Esophagus squamous epithelium (tissue), 5 donors: ENCODE data around the gene RTN4RL1. TPM values are rescaled to one million over a fixed set of nuclear protein-coding genes. Genes with fewer than 3 reads are reported as not detected.

ENCODE experiments used
- DNase-seq: peaks from one replicate; lab custom pipeline; 2025; lab: John Stamatoyannopoulos, UW
- H3K27ac ChIP-seq, 4 donors: fragments of 200-600 bp; sonication (generic); one replicate each; pipeline ENCODE4 v1.5.1; 2016 to 2019; ENCODE audit warnings: mild to moderate bottlenecking in 1 of 4
- H3K27me3 ChIP-seq, 4 donors: fragments of 200-600 bp; sonication (generic); 1 replicate in 3 of 4; 2 replicates in 1 of 4; pipeline versions ENCODE4 v1.5.1 to v1.6.0; 2017 to 2021; ENCODE audit warnings: antibody characterized with exemption in 1 of 4
- H3K36me3 ChIP-seq, 3 donors: fragments of 200-600 bp; sonication (generic); one replicate each; pipeline ENCODE4 v1.5.1; 2016 to 2019
- H3K4me1 ChIP-seq, 3 donors: fragments of 200-600 bp; sonication (generic); one replicate each; pipeline ENCODE4 v1.5.1; 2017 to 2019
- H3K4me3 ChIP-seq, 4 donors: fragments of 200-600 bp; sonication (generic); 1 replicate in 3 of 4; 2 replicates in 1 of 4; pipeline ENCODE4 v1.5.1; 2016 to 2019; ENCODE audit warnings: mild to moderate bottlenecking in 2 of 4, moderate library complexity in 1 of 4
- H3K9me3 ChIP-seq, 3 donors: fragments of 200-600 bp; sonication (generic); one replicate each; pipeline ENCODE4 v1.5.1; 2016 to 2019
- POLR2A ChIP-seq, 4 donors: fragments of 450-650 bp; IDR thresholded peaks; one replicate each; pipeline ENCODE4 v1.6.1; 2017; ENCODE audit warnings: antibody characterized with exemption in 4 of 4, mild to moderate bottlenecking in 4 of 4, moderate library complexity in 3 of 4
- WGBS, 2 donors: methylation state at CpG; one replicate each; pipeline ENCODE4 v1.1.5; 2018; 5-methylcytosine and 5-hydroxymethylcytosine counted together
- intact Hi-C: fragments of 100-400 bp; cut with DNase I; formaldehyde crosslinking; loops from one replicate; pipeline ENCODE4 v1.15.0; 2022
- small RNA-seq, 4 donors: library from RNA; depleted of rRNA; stranded (forward); fragments of <200 nt; gene quantifications; one replicate each; pipeline ENCODE3, GENCODE V24; 2016
- total RNA-seq, 4 donors: library from RNA; depleted of rRNA; stranded (reverse); fragments of >200 nt; gene quantifications; one replicate each; pipeline ENCODE4 v1.1.0, GENCODE V29; 2016
- TF ChIP-seq, protein P1 (sequence below), 6 experiments: fragments of 450-650 bp in 4 of 6; fragments of 200-600 bp in 2 of 6; sonication (generic) in 2 of 6; IDR thresholded peaks; one replicate each; pipeline ENCODE4 v1.5.1; 2016 to 2019; ENCODE audit warnings: antibody characterized with exemption in 6 of 6, mild to moderate bottlenecking in 4 of 6, moderate library complexity in 4 of 6
- donor health status: DM: yes; HTN: yes; CAD: no.

The RTN4RL1 gene
- total RNA-seq, 4 donors from 2014 or later: 1.1 to 4.0 (median 2.0) TPM

- intact Hi-C loops: no loop called here
- no peak overlapping the region for H3K4me3 ChIP-seq
- H3K4me1 ChIP-seq: no peaks in the 10 kb centered on the region
- H3K9me3 ChIP-seq: no peaks in the 10 kb centered on the region
- no peak for DNase-seq
- no peak overlapping the region for H3K27ac ChIP-seq
- H3K36me3 ChIP-seq: peaks cover 8 to 100% (median 45%) of the 10 kb centered on the region in 3 donors
- no peaks in the 10 kb centered on the region for H3K27me3 ChIP-seq
- TF ChIP-seq POLR2A (IDR thresholded peaks at IDR 0.05): no peak
- TF ChIP-seq, protein P1, sequence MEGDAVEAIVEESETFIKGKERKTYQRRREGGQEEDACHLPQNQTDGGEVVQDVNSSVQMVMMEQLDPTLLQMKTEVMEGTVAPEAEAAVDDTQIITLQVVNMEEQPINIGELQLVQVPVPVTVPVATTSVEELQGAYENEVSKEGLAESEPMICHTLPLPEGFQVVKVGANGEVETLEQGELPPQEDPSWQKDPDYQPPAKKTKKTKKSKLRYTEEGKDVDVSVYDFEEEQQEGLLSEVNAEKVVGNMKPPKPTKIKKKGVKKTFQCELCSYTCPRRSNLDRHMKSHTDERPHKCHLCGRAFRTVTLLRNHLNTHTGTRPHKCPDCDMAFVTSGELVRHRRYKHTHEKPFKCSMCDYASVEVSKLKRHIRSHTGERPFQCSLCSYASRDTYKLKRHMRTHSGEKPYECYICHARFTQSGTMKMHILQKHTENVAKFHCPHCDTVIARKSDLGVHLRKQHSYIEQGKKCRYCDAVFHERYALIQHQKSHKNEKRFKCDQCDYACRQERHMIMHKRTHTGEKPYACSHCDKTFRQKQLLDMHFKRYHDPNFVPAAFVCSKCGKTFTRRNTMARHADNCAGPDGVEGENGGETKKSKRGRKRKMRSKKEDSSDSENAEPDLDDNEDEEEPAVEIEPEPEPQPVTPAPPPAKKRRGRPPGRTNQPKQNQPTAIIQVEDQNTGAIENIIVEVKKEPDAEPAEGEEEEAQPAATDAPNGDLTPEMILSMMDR (IDR thresholded peaks at IDR 0.05): no peak
- 84 to 94% methylated on average over 10 to 14 of the region's 14 CpGs for WGBS, 2 donors
These were observed 136.4 kb downstream of the RTN4RL1 start for GRCh38 chr17:1888741-1889140.

Small RNAs within 50 kb of the gene (small RNA-seq; reads per million reads assigned to genes)
- gene AC090617.9 (0 reads per million in 4 donors), gene MIR132 (5.2 to 12.3 (median 7.3) reads per million in 4 donors), gene MIR212 (1.8 to 4.2 (median 3.0) reads per million in 4 donors), gene OVCA2 (0 reads per million in 4 donors)

Other genes starting within 250 kb of the RTN4RL1 start
- 1 to 10 TPM; 5.0 to 9.0 (median 6.5) TPM for gene SMYD4, start 195.4 kb downstream of the RTN4RL1 start, total RNA-seq
- gene RPA1, start 195.3 kb downstream of the RTN4RL1 start, total RNA-seq: 10 to 100 TPM; 16.3 to 29.8 (median 25.6) TPM
- 10 to 100 TPM; 14.9 to 55.7 (median 22.7) TPM for gene DPH1, start 4.8 kb upstream of the RTN4RL1 start, total RNA-seq
- 10 to 100 TPM; 42.3 to 70.5 (median 53.2) TPM for gene OVCA2, start 16.7 kb upstream of the RTN4RL1 start, total RNA-seq
- 10 to 100 TPM in 1 of 4 donors, 1 to 10 TPM in 3; 2.1 to 14.1 (median 5.9) TPM for gene HIC1, start 29.8 kb upstream of the RTN4RL1 start, total RNA-seq